SKM-1 treated with dmso at 0.1 percent for 144 hours (cell line): ENCODE measurements around the gene CDC42BPB.
"Not testable (repeated sequence)": the region's sequence is repeated elsewhere in the genome, so short reads cannot be mapped to it uniquely, and the experiment has no call there.

Source experiments
- DNase-seq: peaks from one replicate; lab custom pipeline; 2025; ENCODE audit not compliant: unreplicated experiment; lab: John Stamatoyannopoulos, UW

The CDC42BPB gene

GRCh38 chr14:102930753-102931579, 126.4 kb downstream of the CDC42BPB start:
- no peak for DNase-seq

GRCh38 chr14:102930138-102930752, 127.1 kb downstream of the CDC42BPB start:
- no peak for DNase-seq

GRCh38 chr14:102929241-102930137, 127.9 kb downstream of the CDC42BPB start:
- no peak for DNase-seq

DNA sequence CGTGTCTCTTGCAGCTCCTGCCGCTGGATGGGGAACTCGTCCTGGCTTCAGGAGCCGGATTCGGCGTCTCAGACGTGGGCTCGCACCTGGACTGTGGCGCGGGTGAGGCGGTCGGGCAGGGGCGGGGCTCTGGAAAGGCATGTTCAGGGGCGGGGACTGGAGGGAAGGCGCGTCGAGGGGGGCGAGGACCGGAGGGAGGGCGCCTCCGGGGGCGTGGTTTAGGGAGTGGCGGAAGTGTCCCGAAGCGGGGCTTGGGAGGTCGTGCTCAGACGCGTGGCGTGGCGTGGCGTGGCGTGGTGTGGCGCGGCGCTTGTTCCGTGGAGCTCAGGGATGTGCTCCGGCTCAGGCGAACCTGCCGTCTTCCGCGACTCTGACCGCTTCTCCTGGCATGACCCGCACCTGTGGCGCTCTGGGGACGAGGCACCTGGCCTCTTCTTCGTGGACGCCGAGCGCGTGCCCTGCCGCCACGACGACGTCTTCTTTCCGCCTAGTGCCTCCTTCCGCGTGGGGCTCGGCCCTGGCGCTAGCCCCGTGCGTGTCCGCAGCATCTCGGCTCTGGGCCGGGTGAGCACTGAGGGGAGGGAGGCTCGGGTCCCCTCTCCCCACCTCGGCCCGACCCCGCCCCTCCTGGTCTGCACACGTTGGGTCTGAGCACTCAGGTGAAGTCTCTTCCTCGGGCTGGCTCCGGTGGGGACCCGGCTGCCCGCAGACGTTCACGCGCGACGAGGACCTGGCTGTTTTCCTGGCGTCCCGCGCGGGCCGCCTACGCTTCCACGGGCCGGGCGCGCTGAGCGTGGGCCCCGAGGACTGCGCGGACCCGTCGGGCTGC, 128.7 kb downstream of the CDC42BPB start:
- no peak for DNase-seq

- no peak for DNase-seq
These were observed 129.4 kb downstream of the CDC42BPB start for GRCh38 chr14:102927878-102928411.

DNA sequence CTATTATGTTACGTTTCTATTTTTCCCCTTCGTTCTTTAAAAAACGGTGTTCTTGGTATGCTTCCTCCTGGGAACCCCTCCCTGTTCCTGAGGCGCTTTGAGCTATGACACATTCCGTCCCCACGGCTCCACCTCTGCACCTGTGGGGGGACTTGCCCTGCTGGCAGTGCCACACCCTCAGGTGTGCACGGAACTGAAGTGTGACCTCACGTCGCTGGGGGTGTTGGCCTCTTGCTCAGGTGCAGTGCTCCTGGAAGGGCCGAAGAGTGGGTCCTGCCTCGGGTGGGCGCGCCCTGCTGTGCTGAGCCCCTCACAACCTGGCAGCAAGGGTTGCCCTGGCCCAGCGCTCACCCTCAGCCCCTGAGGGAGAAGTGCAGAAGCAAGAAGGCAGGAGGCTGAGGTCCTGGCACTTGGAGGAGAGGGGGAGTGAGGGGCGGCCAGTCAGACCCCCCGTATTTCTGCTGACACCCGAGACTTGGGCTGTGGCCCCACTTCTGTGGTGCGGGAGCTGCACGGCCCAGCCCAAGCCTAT, 129.9 kb downstream of the CDC42BPB start:
- no peak for DNase-seq

GRCh38 chr14:102926840-102927239, 130.5 kb downstream of the CDC42BPB start:
- not testable (repeated sequence) for DNase-seq

- no peak for DNase-seq
These were observed 131.2 kb downstream of the CDC42BPB start for GRCh38 chr14:102926104-102926503.

DNA sequence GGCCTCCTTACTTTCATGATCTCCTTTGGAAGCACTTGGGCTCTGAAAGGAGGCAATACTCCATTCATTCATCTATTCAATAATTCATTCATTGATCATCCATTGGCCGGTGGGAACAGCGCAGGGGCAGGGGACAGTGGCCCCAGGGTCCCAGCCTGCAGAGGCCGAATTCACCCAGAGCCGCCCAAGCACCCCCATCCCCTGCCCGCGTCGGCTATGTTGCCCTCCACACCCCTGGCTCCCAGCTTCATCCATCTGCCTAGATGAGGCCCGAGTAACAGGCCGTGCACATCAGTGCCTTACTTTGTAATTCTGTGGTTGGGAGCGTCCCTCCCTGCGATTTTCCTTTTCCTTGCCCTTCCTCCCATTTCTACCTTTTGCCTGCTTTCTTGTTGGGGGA, 131.7 kb downstream of the CDC42BPB start:
- DNase-seq: no peak

GRCh38 chr14:102924632-102925588, 132.4 kb downstream of the CDC42BPB start:
- DNase-seq: no peak

DNA sequence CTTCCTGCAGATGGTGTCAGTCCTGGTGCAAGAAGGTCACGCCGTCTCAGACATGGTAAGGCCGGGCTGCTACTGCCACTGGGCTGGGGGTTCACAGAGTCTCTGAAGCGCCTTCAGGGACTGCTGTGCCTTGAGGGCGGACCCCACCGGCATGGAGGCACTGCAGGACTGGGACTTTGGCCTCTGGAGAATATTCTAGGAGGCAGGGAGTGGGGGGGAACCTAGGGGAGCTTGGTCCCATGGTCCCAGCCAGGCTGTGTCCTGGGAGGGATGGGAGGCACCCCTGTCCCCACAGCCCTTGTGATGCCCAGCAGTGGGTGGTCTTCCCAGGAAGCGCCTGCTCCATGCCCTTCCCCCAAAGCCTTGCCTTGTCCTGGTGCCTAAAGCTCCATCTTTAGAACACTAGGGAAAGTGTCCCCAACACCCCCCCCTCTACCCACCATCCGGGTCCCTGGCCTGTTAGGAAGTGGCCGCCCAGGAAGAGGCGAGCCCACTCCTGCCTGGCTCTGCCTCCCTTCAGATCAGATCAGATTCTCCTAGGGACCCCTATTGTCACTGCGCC, 133.3 kb downstream of the CDC42BPB start:
- no peak for DNase-seq

DNA sequence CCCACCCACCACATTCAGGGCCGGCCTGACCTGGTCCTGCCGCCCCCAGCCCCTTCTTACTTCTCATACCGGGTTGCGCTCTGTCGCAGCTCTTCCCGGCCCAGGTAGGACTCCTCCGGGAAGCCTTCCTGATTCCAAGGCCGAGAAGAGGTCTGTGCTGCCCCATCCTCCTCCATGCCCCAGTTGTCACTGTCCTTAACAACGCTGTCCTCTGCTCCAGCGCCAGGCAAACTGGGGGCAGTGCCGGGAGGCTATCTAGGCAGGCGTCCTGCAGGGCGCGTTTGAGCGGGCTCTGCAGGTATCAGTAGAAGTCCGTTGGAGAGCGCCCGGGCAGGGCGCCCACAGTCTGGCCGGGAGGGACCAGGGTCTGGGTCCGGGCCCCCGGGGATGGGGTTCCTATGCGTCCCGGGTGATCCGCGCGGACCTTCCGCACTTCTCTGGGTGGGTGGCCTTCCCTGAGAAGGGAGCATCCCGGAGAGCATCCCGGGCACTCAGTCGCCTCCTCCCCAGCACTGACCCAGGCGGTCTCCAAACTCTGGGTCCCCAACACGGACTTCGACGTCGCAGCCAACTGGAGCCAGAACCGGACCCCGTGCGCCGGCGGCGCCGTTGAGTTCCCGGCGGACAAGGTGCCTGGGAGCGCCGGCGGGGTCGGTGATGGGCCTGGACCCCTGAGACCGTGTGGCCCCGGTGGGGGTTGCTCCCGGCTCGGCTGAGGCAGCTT, 134.0 kb downstream of the CDC42BPB start:
- no peak for DNase-seq

DNA sequence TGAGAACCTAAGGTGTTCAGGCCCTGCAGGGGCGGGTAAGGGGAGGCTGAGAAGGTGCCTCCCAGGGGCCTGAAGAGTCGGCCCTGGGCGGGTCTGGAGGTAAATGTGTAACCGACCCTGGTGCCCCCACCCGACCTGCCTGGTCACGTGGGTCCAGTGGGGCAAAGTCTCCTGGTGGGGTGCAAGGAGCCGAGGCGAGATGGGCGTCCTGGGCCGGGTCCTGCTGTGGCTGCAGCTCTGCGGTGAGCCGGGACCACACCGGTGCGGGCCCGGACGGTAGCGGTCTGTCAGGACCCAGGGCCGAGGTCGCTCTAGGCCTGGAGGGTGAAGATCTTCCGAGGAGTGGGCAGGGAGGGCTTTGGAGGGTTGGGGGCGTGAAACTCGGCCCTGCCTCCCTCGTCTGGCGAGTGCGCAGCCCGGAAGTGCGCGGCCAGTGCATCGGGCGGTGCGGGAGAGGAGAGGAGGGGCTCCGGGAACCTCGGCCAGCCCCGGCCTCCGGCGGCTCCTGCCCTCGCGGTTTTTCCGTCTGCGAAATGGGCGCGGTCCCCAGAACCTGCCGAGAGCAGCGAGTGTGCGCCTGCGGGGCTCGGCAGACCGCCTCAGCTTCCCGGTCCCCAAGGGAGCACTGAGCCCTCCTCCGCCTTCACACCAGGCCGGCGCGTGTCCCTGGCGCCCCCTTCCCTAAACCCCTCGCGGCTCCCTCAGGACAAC, 134.7 kb downstream of the CDC42BPB start, which contains the start of gene AMN:
Gene AMN (plus strand): TSS at position 174 of the 711 bp plus-strand sequence. CDS start 26 bp downstream, at position 200.
- DNase-seq: no peak

GRCh38 chr14:102920998-102921304, 136.4 kb downstream of the CDC42BPB start:
- no peak for DNase-seq

- no peak for DNase-seq
These were observed 136.9 kb downstream of the CDC42BPB start for GRCh38 chr14:102920273-102920997.

DNA sequence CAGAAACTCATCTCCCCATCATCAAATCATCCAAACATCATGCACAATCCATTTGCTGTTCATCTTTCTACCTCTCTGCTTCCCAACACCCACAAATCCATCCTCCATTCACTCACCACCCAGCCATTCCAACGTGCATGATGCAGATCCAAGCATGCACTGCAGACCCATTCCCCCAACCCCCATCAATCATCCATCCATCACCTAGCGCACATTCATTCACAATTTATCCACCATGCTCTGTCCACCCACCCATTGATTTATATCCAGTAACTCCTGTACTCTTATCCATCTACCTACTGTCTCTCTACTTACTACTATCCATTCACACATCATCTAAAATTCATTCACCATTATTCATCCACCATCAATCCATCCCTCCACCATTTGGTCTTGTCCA, 138.9 kb downstream of the CDC42BPB start:
- no peak for DNase-seq
